Type B pancreatic cell (in vitro differentiated cells): Measurements from ENCODE around the gene GABRA5. TPM values are rescaled to one million over a fixed set of nuclear protein-coding genes. Genes with fewer than 3 reads are reported as not detected.
A peak's percentile ranks its signal among the peaks of the same experiment; 100 is the strongest.

Source experiments
- DNase-seq: peaks from one replicate; pipeline ENCODE4 v3.0.0; 2021; ENCODE audit warnings: mixed read lengths; ENCODE audit not compliant: unreplicated experiment; ENCODE audit errors: extremely low spot score
- H3K27ac Mint-ChIP-seq: 2 replicates; pipeline ENCODE4 v1.8.0; 2021; ENCODE audit warnings: mild to moderate bottlenecking, mixed read lengths
- H3K27me3 Mint-ChIP-seq: 2 replicates; pipeline ENCODE4 v1.8.0; 2021; ENCODE audit warnings: mixed read lengths
- H3K36me3 Mint-ChIP-seq: 2 replicates; pipeline ENCODE4 v1.8.0; 2021; ENCODE audit warnings: mixed read lengths
- H3K4me1 Mint-ChIP-seq: one replicate; pipeline ENCODE4 v1.8.0; 2021; ENCODE audit warnings: mixed read lengths; ENCODE audit not compliant: unreplicated experiment
- H3K4me3 Mint-ChIP-seq: 2 replicates; pipeline ENCODE4 v1.8.0; 2021; ENCODE audit warnings: mild to moderate bottlenecking, mixed read lengths
- H3K9me3 Mint-ChIP-seq: 2 replicates; pipeline ENCODE4 v1.8.0; 2021; ENCODE audit warnings: mixed read lengths
- total RNA-seq: library from RNA; stranded (reverse); gene quantifications from 2 replicates; pipeline ENCODE4 v1.2.1, GENCODE V29; 2021; ENCODE audit warnings: low replicate concordance
- TF ChIP-seq, protein P1 (sequence below): fragments of 200-600 bp; sonication (generic); conservative IDR thresholded peaks from 2 replicates; pipeline ENCODE4 v1.5.0; 2021; ENCODE audit warnings: antibody characterized with exemption, mild to moderate bottlenecking

Gene GABRA5
- total RNA-seq, 1 donor from 2014 or later = 3.1 TPM

DNA sequence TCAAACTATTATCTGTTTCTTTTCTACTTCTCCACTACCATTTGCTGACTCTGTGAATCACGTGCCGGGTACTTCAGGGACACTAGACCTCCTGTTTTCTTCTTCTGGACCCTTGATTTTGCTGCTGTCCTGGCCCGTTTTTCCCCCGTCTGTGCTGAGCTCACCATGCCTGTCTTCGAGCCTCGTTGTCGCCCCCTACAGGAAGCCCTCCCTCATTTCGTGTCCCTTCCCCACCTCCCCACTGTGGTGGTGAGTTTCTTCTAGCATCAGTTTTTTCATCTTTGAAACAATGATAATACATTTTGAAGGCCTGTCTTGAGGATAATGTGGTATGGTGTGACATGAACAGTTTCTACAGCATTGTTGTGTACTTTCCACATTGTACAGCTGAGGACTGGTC, 117.0 kb downstream of the GABRA5 start:
- H3K27ac Mint-ChIP-seq = no peak overlapping the region
- H3K9me3 Mint-ChIP-seq = no peaks in the 10 kb centered on the region
- no peaks in the 10 kb centered on the region for H3K36me3 Mint-ChIP-seq
- no peak for DNase-seq
- TF ChIP-seq, protein P1, sequence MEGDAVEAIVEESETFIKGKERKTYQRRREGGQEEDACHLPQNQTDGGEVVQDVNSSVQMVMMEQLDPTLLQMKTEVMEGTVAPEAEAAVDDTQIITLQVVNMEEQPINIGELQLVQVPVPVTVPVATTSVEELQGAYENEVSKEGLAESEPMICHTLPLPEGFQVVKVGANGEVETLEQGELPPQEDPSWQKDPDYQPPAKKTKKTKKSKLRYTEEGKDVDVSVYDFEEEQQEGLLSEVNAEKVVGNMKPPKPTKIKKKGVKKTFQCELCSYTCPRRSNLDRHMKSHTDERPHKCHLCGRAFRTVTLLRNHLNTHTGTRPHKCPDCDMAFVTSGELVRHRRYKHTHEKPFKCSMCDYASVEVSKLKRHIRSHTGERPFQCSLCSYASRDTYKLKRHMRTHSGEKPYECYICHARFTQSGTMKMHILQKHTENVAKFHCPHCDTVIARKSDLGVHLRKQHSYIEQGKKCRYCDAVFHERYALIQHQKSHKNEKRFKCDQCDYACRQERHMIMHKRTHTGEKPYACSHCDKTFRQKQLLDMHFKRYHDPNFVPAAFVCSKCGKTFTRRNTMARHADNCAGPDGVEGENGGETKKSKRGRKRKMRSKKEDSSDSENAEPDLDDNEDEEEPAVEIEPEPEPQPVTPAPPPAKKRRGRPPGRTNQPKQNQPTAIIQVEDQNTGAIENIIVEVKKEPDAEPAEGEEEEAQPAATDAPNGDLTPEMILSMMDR = peak; percentile 56
- no peak overlapping the region for H3K4me3 Mint-ChIP-seq
- H3K27me3 Mint-ChIP-seq = peaks cover 26% of the 10 kb centered on the region
- H3K4me1 Mint-ChIP-seq = no peaks in the 10 kb centered on the region

DNA sequence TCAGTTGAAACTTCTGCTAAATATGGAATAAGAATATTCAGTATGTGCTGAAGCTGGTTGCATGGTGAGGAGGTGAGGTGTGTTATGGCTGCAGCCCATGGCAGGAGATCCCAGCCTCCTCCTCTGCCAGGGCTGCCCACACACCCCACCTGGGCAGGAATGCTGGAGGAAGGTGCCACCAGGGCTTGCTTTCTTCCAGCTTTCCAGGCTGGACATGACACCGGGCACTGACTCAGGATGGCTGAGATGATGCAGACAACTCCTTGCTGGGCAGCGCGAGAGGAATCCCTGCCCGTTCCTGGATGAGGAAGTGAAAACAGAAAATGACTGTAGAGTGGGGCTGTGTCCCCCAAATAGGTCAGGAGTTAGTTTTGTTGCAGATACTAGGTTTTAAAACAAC, 118.2 kb downstream of the GABRA5 start:
- Mint-ChIP-seq H3K4me3 (no peak overlapping the region), H3K27me3 (peaks cover 24% of the 10 kb centered on the region), H3K27ac (no peak overlapping the region), H3K9me3 (no peaks in the 10 kb centered on the region), H3K4me1 (no peaks in the 10 kb centered on the region), H3K36me3 (no peaks in the 10 kb centered on the region)
- TF ChIP-seq, protein P1 = no peak
- DNase-seq = no peak

- no peaks in the 10 kb centered on the region for H3K36me3 Mint-ChIP-seq
- DNase-seq = no peak
- H3K9me3 Mint-ChIP-seq = no peaks in the 10 kb centered on the region
- no peaks in the 10 kb centered on the region for H3K4me1 Mint-ChIP-seq
- H3K27ac Mint-ChIP-seq = no peak overlapping the region
- TF ChIP-seq, protein P1 = no peak
- no peak overlapping the region for H3K4me3 Mint-ChIP-seq
- H3K27me3 Mint-ChIP-seq = peaks cover 5% of the 10 kb centered on the region
These were observed 129.4 kb downstream of the GABRA5 start for GRCh38 chr15:26996250-26996649.

Other genes with a start within 250 kb of the GABRA5 start
- 25.7 and 28.5 TPM in 2 replicates for gene GABRB3, start 94.0 kb upstream of the GABRA5 start, total RNA-seq
- gene GABRG3, start 104.1 kb downstream of the GABRA5 start, total RNA-seq = 2.0 and 2.6 TPM in 2 replicates